Limb (tissue), 2 donors: ENCODE measurements around the gene COL23A1.
"Not testable (repeated sequence)": the region's sequence is repeated elsewhere in the genome, so short reads cannot be mapped to it uniquely, and the experiment has no call there.

ENCODE experiments used
- DNase-seq, 2 donors: peaks; one replicate each; pipeline ENCODE4 v3.0.0-alpha.2; 2016; ENCODE audit errors: extremely low spot score in 2 of 2

COL23A1 gene

GRCh38 chr5:178509491-178510057, 80.6 kb downstream of the COL23A1 start:
- no peak for DNase-seq

- no peak for DNase-seq
These were observed 82.9 kb downstream of the COL23A1 start for GRCh38 chr5:178507151-178507932.

- DNase-seq = no peak
These were observed 84.4 kb downstream of the COL23A1 start for GRCh38 chr5:178505639-178506407.

GRCh38 chr5:178504340-178504960, 85.7 kb downstream of the COL23A1 start:
- no peak for DNase-seq

GRCh38 chr5:178502401-178503100, 87.6 kb downstream of the COL23A1 start:
- DNase-seq = no peak

GRCh38 chr5:178499352-178499751, 90.8 kb downstream of the COL23A1 start:
- no peak for DNase-seq

GRCh38 chr5:178496642-178497041, 93.6 kb downstream of the COL23A1 start:
- no peak for DNase-seq

- DNase-seq = no peak
These were observed 94.0 kb downstream of the COL23A1 start for GRCh38 chr5:178496214-178496613.

- DNase-seq = no peak
These were observed 94.5 kb downstream of the COL23A1 start for GRCh38 chr5:178495706-178496105.

- no peak for DNase-seq
These were observed 97.9 kb downstream of the COL23A1 start for GRCh38 chr5:178492278-178492677.

- DNase-seq = no peak
These were observed 99.1 kb downstream of the COL23A1 start for GRCh38 chr5:178490935-178491652.

- no peak for DNase-seq
These were observed 100.8 kb downstream of the COL23A1 start for GRCh38 chr5:178489271-178489976.

- DNase-seq = no peak
These were observed 101.5 kb downstream of the COL23A1 start for GRCh38 chr5:178488696-178489095.

- no peak for DNase-seq
These were observed 102.1 kb downstream of the COL23A1 start for GRCh38 chr5:178487911-178488600.

GRCh38 chr5:178486878-178487512, 103.2 kb downstream of the COL23A1 start:
- not testable (repeated sequence) for DNase-seq

- no peak for DNase-seq
These were observed 104.0 kb downstream of the COL23A1 start for GRCh38 chr5:178486239-178486641.

GRCh38 chr5:178483620-178484019, 106.6 kb downstream of the COL23A1 start:
- no peak for DNase-seq

- DNase-seq = no peak
These were observed 110.9 kb downstream of the COL23A1 start for GRCh38 chr5:178479261-178479660.

GRCh38 chr5:178478370-178478769, 111.8 kb downstream of the COL23A1 start:
- DNase-seq = no peak
